DND-41 (cell line): ENCODE data around the gene VPREB3.

Source experiments
- CTCF ChIP-seq: IDR thresholded peaks from 2 replicates; pipeline ENCODE4 v1.5.1; 2012; ENCODE audit warnings: borderline replicate concordance, low read length, moderate library complexity, mild to moderate bottlenecking; ENCODE audit not compliant: poor library complexity, severe bottlenecking; ENCODE audit errors: extremely low read depth
- EZH2 ChIP-seq: IDR thresholded peaks from 3 replicates; pipeline ENCODE4 v1.6.1; 2012; ENCODE audit warnings: borderline replicate concordance, low read depth, mild to moderate bottlenecking, moderate library complexity, low read length, inconsistent platforms; ENCODE audit not compliant: severe bottlenecking

- TF ChIP-seq CTCF (no peak), EZH2 (no peak)
These were observed 20.1 kb upstream of the VPREB3 start for GRCh38 chr22:23774114-23774921.
